NCI-H2171 (cell line): ENCODE results near the gene EXOC7.
"Not testable (repeated sequence)": the region's sequence is repeated elsewhere in the genome, so short reads cannot be mapped to it uniquely, and the experiment has no call there.

Experiments
- DNase-seq: peaks from one replicate; lab custom pipeline; 2025; lab: John Stamatoyannopoulos, UW

EXOC7 gene

DNA sequence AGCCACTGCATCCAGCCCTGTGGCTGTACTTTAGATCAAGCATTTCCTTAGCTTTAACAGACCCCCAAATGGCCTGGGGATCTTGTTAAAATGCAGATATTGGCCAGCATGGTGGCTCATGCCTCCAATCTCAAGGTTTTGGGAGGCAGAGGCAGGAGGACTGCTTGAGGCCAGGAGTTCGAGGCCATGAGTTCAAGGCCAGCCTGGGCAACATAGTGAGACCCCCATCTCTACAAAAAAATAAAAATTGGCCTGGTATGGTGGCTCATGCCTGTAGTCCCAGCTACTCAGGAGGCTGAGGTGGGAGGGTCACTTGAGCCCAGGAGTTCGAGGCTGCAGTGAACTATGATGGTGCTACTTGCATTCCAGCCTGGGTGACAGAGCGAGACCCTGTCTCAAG, 60.7 kb downstream of the EXOC7 start:
- DNase-seq = not testable (repeated sequence)

DNA sequence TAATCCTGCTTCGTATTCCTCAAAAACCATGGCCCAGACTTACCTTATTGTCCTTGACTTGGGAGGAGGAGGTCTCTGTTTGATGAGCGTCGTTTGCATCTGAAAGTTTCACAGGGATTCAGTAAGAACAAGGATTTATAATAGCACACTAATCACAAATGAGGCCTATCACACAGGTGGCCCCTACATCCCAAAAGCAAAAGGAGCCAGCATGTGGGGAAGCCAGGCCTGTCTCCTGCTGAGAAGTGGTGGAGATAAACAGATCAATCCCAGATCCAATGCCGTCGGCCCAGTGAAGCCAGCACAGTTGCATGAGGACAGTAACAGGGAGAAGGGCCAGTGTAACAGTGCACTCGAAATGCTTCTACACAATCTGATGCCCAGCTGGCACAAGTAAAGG, 63.2 kb downstream of the EXOC7 start:
- DNase-seq = no peak

DNA sequence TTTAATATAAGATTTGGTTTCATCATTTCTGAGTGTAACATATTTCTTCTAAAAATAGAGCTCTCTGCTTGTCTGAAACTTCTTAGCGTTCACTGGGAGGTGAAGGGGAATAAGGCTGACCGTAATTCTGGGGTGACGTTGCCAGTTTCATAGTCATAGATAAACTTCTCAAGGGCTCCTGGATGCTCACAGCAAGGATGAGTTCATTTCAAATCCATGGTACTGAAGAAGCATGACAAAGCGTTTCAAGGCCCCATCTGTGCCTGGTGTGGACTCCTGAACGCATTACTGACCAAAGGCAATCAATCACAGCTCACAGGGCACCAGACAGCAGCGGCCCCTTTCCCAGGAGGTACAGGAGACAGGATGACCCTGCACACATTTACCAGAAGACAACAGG, 64.5 kb downstream of the EXOC7 start:
- DNase-seq = no peak

DNA sequence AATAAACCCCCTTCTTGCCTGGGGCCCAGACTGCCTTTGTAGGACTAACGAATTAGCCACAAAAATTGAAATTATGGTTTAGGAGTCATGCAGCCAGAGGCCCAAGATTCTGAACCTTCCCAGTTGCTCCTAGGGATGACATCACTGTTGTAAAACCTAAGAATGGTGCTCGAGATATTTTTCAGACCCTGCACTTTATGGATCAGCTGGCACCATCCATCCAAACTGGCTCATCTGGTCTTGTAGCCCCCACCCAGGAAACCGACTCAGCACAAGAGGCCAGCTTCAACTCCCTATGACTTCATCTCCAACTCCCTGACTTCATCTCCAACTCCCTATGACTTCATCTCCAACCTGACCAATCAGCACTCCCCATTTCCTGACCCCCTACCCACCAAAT, 65.5 kb downstream of the EXOC7 start:
- no peak for DNase-seq

DNA sequence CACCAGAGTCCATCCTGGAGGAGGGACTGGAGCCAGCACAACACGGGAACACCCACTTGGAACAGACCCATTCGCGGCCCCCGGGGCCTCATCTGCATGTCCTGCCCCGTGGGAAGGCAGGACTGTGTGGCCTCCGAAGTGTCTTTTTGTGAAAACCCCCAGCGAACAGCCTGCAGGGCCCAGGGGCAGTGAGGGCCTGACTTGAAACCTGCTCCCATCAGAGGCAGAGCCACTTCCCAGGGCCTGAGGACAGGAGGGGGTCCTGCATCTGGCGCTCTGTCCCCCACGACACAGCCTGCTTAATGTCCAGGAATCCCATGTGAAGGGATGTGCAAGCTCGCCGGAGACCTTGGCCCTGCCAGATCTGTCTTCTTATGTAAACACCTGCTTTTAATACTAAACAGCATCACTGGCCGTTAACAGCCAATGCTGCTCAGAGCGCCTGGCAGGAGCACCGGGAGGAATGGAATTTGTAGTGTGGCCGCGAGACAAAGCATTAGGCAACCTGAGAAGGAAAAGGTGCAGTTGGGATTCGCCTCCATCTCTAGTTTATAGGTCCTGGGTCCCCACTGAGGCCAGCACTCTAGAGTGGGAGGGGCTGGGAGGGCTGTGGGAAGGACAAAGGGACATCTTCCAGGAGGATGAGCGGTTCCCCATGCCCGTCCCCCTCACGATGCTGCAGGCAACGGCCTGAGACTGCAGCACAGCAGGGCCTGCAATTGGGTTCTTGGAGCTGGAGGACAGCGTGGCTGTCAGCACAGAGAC, 66.9 kb downstream of the EXOC7 start:
- no peak for DNase-seq

DNA sequence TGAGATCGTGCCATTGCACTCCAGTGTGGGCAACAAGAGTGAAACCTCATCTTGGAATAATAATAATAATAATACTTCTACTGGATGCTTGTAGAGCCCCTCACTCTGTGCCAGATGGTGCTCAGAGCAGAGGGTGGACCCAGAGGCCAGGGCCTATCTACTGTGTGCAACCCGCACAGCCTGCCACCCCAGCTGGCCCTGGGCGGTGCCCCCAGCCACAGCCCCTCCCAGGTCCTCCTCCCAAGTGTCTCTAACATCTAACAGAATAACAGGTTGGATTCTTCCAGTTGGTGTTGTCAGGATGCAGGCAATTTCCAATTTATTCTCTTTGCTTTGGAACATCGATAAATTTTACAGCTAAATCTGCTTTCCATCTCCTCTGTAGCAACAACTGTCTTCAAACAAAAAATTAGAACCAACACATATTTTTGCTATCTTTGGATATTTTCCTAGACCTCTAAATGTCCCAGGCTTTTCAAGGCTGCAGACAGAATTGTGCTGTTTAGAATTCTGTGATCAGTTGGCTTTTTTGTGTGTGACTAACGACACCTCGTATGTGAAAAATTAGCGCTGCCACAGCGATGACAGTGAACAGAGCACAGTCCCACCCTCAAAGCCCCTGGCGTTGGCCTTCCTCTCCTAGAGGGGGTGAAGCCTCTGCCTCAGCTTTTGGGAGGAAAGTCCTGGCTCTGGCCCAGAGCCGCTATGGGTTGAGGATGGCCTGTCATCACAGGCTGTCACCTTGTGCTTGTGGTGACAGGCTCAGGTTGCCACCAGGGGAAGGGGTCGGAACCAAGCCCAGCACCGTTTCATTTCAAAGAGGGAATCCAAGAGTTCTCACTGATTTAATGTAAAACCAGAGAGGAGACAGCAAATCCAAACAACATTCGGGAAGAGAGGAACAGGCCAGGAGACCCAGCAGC, 68.9 kb downstream of the EXOC7 start:
- no peak for DNase-seq

DNA sequence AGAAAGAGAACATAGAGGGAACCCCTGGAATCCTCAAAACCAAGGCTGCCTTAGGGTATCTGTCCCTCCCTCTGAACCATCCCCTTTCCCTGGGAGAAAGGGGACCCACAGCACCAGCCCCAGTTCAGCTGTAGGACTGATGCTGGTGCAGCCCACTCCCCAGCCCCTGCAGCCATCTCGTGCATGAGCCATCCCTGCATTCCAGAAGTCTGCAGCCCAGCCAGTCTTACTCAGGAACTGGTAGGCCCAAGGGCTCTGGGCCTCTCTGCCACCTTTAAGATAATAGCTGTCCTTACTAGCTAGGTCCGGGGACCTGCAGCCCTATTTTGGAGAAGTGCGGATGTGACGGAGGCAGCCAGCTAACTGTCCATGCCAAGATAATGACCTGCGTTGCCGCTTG, 70.4 kb downstream of the EXOC7 start:
- DNase-seq = no peak

DNA sequence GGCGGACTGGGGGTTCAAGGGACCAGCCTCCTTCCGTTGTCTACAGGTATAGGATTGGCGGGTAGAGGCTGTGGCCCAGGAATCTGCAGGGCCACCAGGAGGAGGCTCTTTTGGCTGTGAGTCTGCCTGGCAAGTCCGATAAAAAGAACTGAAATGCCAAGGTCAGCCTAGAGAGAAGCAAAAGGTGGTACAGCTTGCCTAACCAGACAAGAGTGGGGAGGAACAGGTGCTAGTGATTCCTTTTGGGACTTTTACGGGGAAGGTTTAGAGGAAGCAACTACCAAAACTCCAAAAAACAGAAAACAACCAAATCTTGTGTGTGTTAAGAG, 70.8 kb downstream of the EXOC7 start:
- DNase-seq = no peak

DNA sequence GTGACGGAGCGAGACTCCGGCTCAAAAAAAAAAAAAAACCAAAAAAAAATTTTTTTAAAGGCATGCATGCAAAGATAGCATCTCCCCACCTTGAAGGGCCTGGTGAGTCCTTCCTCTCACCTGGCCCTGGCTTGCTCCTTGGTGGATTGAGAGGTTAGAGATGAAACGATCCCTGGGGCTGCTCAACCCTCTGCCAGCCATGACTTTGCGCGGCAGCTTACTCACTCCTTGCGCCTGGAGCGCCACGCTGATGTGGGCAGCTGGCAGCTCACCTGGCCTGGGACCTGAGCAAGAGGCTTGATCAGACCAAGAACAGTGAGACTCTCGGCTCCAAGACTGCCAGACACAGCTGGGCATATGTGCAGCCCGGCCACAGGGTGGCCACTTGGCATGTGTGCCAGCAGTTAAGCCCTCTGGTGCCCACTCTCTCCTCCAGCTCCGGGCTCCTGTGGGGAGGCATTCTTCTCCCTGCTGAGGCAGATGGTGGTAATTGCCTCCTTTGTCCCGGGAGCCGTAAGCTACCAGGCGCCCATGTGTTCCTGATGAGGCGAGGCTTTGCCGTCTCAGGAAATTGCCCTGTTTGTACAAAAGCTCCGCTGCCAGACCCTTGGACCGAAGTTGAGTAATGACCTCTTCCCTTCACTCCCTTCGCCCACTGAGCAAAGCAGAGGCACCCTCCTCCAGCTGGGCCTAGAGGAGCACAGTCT, 71.4 kb downstream of the EXOC7 start:
- no peak for DNase-seq
